HG03457 (cell line): ENCODE results near the gene CDON.
"Not testable (repeated sequence)": the region's sequence is repeated elsewhere in the genome, so short reads cannot be mapped to it uniquely, and the experiment has no call there.

Source experiments
- ATAC-seq: cut with Tn5 transposase; IDR thresholded peaks from one replicate; pipeline ENCODE4 v1.9.1; 2021; ENCODE audit warnings: moderate number of reproducible peaks; ENCODE audit not compliant: unreplicated experiment

The CDON gene

GRCh38 chr11:125999234-125999880 lies 63.3 kb downstream of the CDON start:
- no peak for ATAC-seq

GRCh38 chr11:125998267-125998666 lies 64.4 kb downstream of the CDON start:
- no peak for ATAC-seq

- ATAC-seq = no peak
These were observed 67.4 kb downstream of the CDON start for GRCh38 chr11:125995313-125995712.

- ATAC-seq = no peak
These were observed 68.2 kb downstream of the CDON start for GRCh38 chr11:125994509-125994908.

- no peak for ATAC-seq
These were observed 69.8 kb downstream of the CDON start for GRCh38 chr11:125992893-125993292.

- ATAC-seq = no peak
These were observed 72.4 kb downstream of the CDON start for GRCh38 chr11:125990244-125990643.

- no peak for ATAC-seq
These were observed 75.5 kb downstream of the CDON start for GRCh38 chr11:125987066-125987641.

- not testable (repeated sequence) for ATAC-seq
These were observed 76.7 kb downstream of the CDON start for GRCh38 chr11:125985956-125986355.

GRCh38 chr11:125982348-125982730 lies 80.3 kb downstream of the CDON start:
- no peak for ATAC-seq

GRCh38 chr11:125980436-125980835 lies 82.2 kb downstream of the CDON start:
- no peak for ATAC-seq

- no peak for ATAC-seq
These were observed 83.2 kb downstream of the CDON start for GRCh38 chr11:125979511-125979910.

- no peak for ATAC-seq
These were observed 83.8 kb downstream of the CDON start for GRCh38 chr11:125978778-125979407.

- ATAC-seq = no peak
These were observed 84.4 kb downstream of the CDON start for GRCh38 chr11:125978181-125978716.

GRCh38 chr11:125977333-125977732 lies 85.3 kb downstream of the CDON start:
- ATAC-seq = no peak

GRCh38 chr11:125976156-125976555 lies 86.5 kb downstream of the CDON start:
- ATAC-seq = no peak

GRCh38 chr11:125975634-125976033 lies 87.0 kb downstream of the CDON start:
- ATAC-seq = no peak

- no peak for ATAC-seq
These were observed 88.4 kb downstream of the CDON start for GRCh38 chr11:125974284-125974683.

- ATAC-seq = no peak
These were observed 91.0 kb downstream of the CDON start for GRCh38 chr11:125971618-125972017.

GRCh38 chr11:125968354-125968753 lies 94.3 kb downstream of the CDON start:
- ATAC-seq = no peak

- no peak for ATAC-seq
These were observed 95.2 kb downstream of the CDON start for GRCh38 chr11:125967515-125967914.

GRCh38 chr11:125960771-125961170 lies 101.9 kb downstream of the CDON start:
- ATAC-seq = no peak

- ATAC-seq = no peak
These were observed 102.7 kb downstream of the CDON start for GRCh38 chr11:125959931-125960330.
